H1 (cell line): Measurements from ENCODE around the gene DACT3. TPM values are rescaled to one million over a fixed set of nuclear protein-coding genes. Genes with fewer than 3 reads are reported as not detected.

Experiments
- CTCF ChIA-PET: fragments of 300-600 bp; sonication (Branson Sonifier 250); formaldehyde crosslinking; loops from one replicate; lab custom pipeline; 2021; ENCODE audit not compliant: partially characterized antibody; lab: Charles Lee
- POLR2A ChIA-PET: fragments of 300-600 bp; sonication (Branson Sonifier 250); formaldehyde crosslinking; loops from one replicate; lab custom pipeline; 2021; ENCODE audit warnings: inconsistent platforms; ENCODE audit not compliant: partially characterized antibody; lab: Charles Lee
- DNase-seq, 2 experiments: peaks; one replicate each; pipeline versions ENCODE4 v3.0.0 to v3.0.0-alpha.2; 2010 to 2022; ENCODE audit warnings: low spot score in 2 of 2, low read depth in 1 of 2, mixed read lengths in 1 of 2
- FAIRE-seq: peaks from 2 replicates; lab custom pipeline; 2011; peaks lifted over from hg19 to GRCh38; lab: Jason Lieb, UNC
- H2AFZ ChIP-seq: 2 replicates; pipeline ENCODE4 v1.8.1; 2012; ENCODE audit warnings: low read length, inconsistent platforms
- H2AK5ac ChIP-seq: 2 replicates; pipeline ENCODE4 v1.6.1; 2013; ENCODE audit warnings: low read depth, low read length
- H2BK120ac ChIP-seq: replicated peaks from 2 replicates; pipeline ENCODE3; 2013; ENCODE audit warnings: low read depth, low read length, inconsistent platforms
- H2BK12ac ChIP-seq: 2 replicates; pipeline ENCODE4 v1.6.1; 2013; ENCODE audit warnings: low read depth, low read length
- H2BK15ac ChIP-seq: 2 replicates; pipeline ENCODE4 v1.6.1; 2013; ENCODE audit warnings: low read length
- H2BK20ac ChIP-seq: 2 replicates; pipeline ENCODE4 v1.6.1; 2013; ENCODE audit warnings: low read length
- H2BK5ac ChIP-seq: 2 replicates; pipeline ENCODE4 v1.6.1; 2013; ENCODE audit warnings: low read depth, low read length
- H3K14ac ChIP-seq: 2 replicates; pipeline ENCODE4 v1.6.1; 2013; ENCODE audit warnings: inconsistent platforms; ENCODE audit not compliant: insufficient read length
- H3K18ac ChIP-seq: 2 replicates; pipeline ENCODE4 v1.6.1; 2013; ENCODE audit warnings: low read length; ENCODE audit errors: extremely low read depth
- H3K23ac ChIP-seq: 2 replicates; pipeline ENCODE4 v1.6.1; 2013; ENCODE audit warnings: inconsistent platforms; ENCODE audit not compliant: insufficient read length
- H3K23me2 ChIP-seq: 2 replicates; pipeline ENCODE4 v1.6.1; 2013; ENCODE audit warnings: low read depth, low read length
- H3K27ac ChIP-seq: 2 replicates; pipeline ENCODE4 v1.6.1; 2011; ENCODE audit warnings: low read depth, low read length, inconsistent platforms
- H3K27me3 ChIP-seq, 4 experiments: replicated peaks in 1 of 4; 1 replicate in 1 of 4; 2 replicates in 3 of 4; pipeline versions ENCODE4 v1.6.1 to v1.8.1; 2011 to 2013; ENCODE audit warnings: low read length in 3 of 4, mild to moderate bottlenecking in 3 of 4, inconsistent platforms in 2 of 4, mixed read lengths in 2 of 4, moderate library complexity in 1 of 4; ENCODE audit not compliant: control insufficient read depth in 3 of 4, insufficient read depth in 3 of 4; ENCODE audit errors: extremely low read depth in 1 of 4
- H3K36me3 ChIP-seq, 4 experiments: 2 replicates each; pipeline versions ENCODE4 v1.6.1 to v1.8.1; 2011 to 2013; ENCODE audit warnings: mild to moderate bottlenecking in 4 of 4, low read length in 3 of 4, moderate library complexity in 2 of 4, control low read depth in 1 of 4, inconsistent platforms in 1 of 4; ENCODE audit not compliant: insufficient read depth in 4 of 4, control insufficient read depth in 2 of 4
- H3K4ac ChIP-seq: replicated peaks from 2 replicates; pipeline ENCODE3; 2013; ENCODE audit warnings: low read length, low read depth, mixed read lengths, inconsistent platforms; ENCODE audit not compliant: insufficient read length
- H3K4me1 ChIP-seq, 4 experiments: replicated peaks in 1 of 4; 1 replicate in 1 of 4; 2 replicates in 3 of 4; pipeline versions ENCODE4 v1.6.1 to v1.8.1; 2011 to 2013; ENCODE audit warnings: low read length in 3 of 4, inconsistent platforms in 2 of 4, mixed read lengths in 1 of 4; ENCODE audit not compliant: insufficient read depth in 4 of 4, control insufficient read depth in 3 of 4
- H3K4me2 ChIP-seq, 2 experiments: 2 replicates each; pipeline versions ENCODE4 v1.6.1 to v1.8.1; 2011 to 2013; ENCODE audit warnings: low read depth in 2 of 2, low read length in 2 of 2, control low read depth in 1 of 2, inconsistent platforms in 1 of 2, mild to moderate bottlenecking in 1 of 2; ENCODE audit not compliant: insufficient read depth in 1 of 2
- H3K4me3 ChIP-seq, 4 experiments: fragments of 200-600, 300-600 bp in 1 of 4; sonication (generic), shearing (Covaris generic), sonication (Bioruptor Twin) in 1 of 4; 2 replicates each; pipeline versions ENCODE4 v1.5.1 to v1.8.1; 2011 to 2016; ENCODE audit warnings: low read length in 4 of 4, low read depth in 3 of 4, control low read depth in 2 of 4, inconsistent platforms in 2 of 4, mild to moderate bottlenecking in 2 of 4, mixed read lengths in 1 of 4, moderate library complexity in 1 of 4; ENCODE audit not compliant: insufficient read depth in 2 of 4; ENCODE audit errors: extremely low read depth in 1 of 4
- H3K56ac ChIP-seq: replicated peaks from 2 replicates; pipeline ENCODE3; 2013; ENCODE audit warnings: low read depth, mild to moderate bottlenecking, mixed read lengths, low read length, inconsistent platforms; ENCODE audit not compliant: insufficient read length
- H3K79me1 ChIP-seq: 2 replicates; pipeline ENCODE4 v1.6.1; 2013; ENCODE audit warnings: low read depth, low read length, control low read depth
- H3K79me2 ChIP-seq, 2 experiments: 2 replicates each; pipeline versions ENCODE4 v1.6.1 to v1.8.1; 2012 to 2013; ENCODE audit warnings: low read length in 2 of 2, mild to moderate bottlenecking in 2 of 2, inconsistent platforms in 1 of 2; ENCODE audit not compliant: insufficient read depth in 2 of 2, control insufficient read depth in 1 of 2
- H3K9ac ChIP-seq, 4 experiments: replicated peaks in 1 of 4; 1 replicate in 1 of 4; 2 replicates in 3 of 4; pipeline versions ENCODE4 v1.6.1 to v1.8.1; 2011 to 2013; ENCODE audit warnings: low read depth in 3 of 4, low read length in 3 of 4, control low read depth in 2 of 4, mild to moderate bottlenecking in 2 of 4, moderate library complexity in 2 of 4, inconsistent platforms in 1 of 4; ENCODE audit errors: extremely low read depth in 1 of 4
- H3K9me3 ChIP-seq, 2 experiments: 2 replicates each; pipeline versions ENCODE4 v1.6.1 to v1.8.1; 2012 to 2013; ENCODE audit warnings: mild to moderate bottlenecking in 2 of 2, moderate library complexity in 2 of 2, control low read depth in 1 of 2, inconsistent platforms in 1 of 2, low read depth in 1 of 2, low read length in 1 of 2, mixed read lengths in 1 of 2; ENCODE audit not compliant: insufficient read depth in 2 of 2
- H4K20me1 ChIP-seq, 2 experiments: replicated peaks in 1 of 2; 2 replicates each; pipeline versions ENCODE3 to v1.8.1; 2011 to 2013; ENCODE audit warnings: inconsistent platforms in 2 of 2, low read length in 2 of 2, mild to moderate bottlenecking in 1 of 2; ENCODE audit not compliant: insufficient read depth in 2 of 2, control insufficient read depth in 1 of 2
- H4K5ac ChIP-seq: 2 replicates; pipeline ENCODE4 v1.6.1; 2013; ENCODE audit warnings: low read length, low read depth, mixed read lengths, inconsistent platforms; ENCODE audit not compliant: insufficient read length
- H4K8ac ChIP-seq: 2 replicates; pipeline ENCODE4 v1.8.0; 2013; ENCODE audit warnings: mild to moderate bottlenecking, moderate library complexity, low read length, inconsistent platforms; ENCODE audit not compliant: insufficient read depth; ENCODE audit errors: extremely low read depth
- H4K91ac ChIP-seq: replicated peaks from 2 replicates; pipeline ENCODE3; 2013; ENCODE audit warnings: low read length, mixed read lengths, inconsistent platforms; ENCODE audit not compliant: insufficient read length
- ATF2 ChIP-seq: IDR thresholded peaks from 2 replicates; pipeline ENCODE4 v1.6.1; 2012; ENCODE audit warnings: low read length, inconsistent platforms
- BCL11A ChIP-seq, 2 experiments: IDR thresholded peaks; one replicate each; pipeline ENCODE4 v1.6.1; 2011; ENCODE audit warnings: low read depth in 2 of 2, low read length in 2 of 2, mild to moderate bottlenecking in 2 of 2
- JUN ChIP-seq: IDR thresholded peaks from 2 replicates; pipeline ENCODE4 v1.6.1; 2011; ENCODE audit warnings: low read depth, mild to moderate bottlenecking, improper control_type of control experiment, low read length
- KDM4A ChIP-seq: IDR thresholded peaks from one replicate; pipeline ENCODE4 v1.7.1; 2012; ENCODE audit warnings: low read depth, mild to moderate bottlenecking, moderate library complexity, low read length, inconsistent platforms; ENCODE audit not compliant: severe bottlenecking
- PHF8 ChIP-seq: fragments of 200-600 bp; sonication (generic); conservative IDR thresholded peaks from 2 replicates; pipeline ENCODE4 v1.7.1; 2012; ENCODE audit warnings: low read depth, mild to moderate bottlenecking, inconsistent platforms, low read length, moderate library complexity
- SP2 ChIP-seq: IDR thresholded peaks from 2 replicates; pipeline ENCODE4 v1.6.1; 2012; ENCODE audit warnings: mild to moderate bottlenecking, low read length, inconsistent platforms
- SP4 ChIP-seq: IDR thresholded peaks from 2 replicates; pipeline ENCODE4 v1.6.1; 2012; ENCODE audit warnings: low read length, inconsistent platforms
- TAF1 ChIP-seq: IDR thresholded peaks from 2 replicates; pipeline ENCODE4 v1.6.1; 2011; ENCODE audit warnings: mild to moderate bottlenecking, low read depth, low read length
- TCF12 ChIP-seq: IDR thresholded peaks from 2 replicates; pipeline ENCODE4 v1.6.1; 2011; ENCODE audit warnings: low read depth, mild to moderate bottlenecking, low read length
- YY1 ChIP-seq: IDR thresholded peaks from 2 replicates; pipeline ENCODE4 v1.6.1; 2011; ENCODE audit warnings: low read depth, mild to moderate bottlenecking, low read length
- WGBS, 2 experiments: shearing (Covaris generic) in 1 of 2; methylation state at CpG; one replicate each; pipeline versions ENCODE4 v1.1.6 to v1.1.7; 2013 to 2015; ENCODE audit warnings: low lambda C conversion rate in 2 of 2, mixed read lengths in 2 of 2, inconsistent platforms in 1 of 2, low coverage in 1 of 2, missing lambda C conversion rate in 1 of 2; ENCODE audit not compliant: insufficient replicate concordance in 2 of 2, insufficient coverage in 1 of 2, insufficient read length in 1 of 2; ENCODE audit errors: extremely low coverage in 1 of 2, missing lambda C conversion rate in 1 of 2; 5-methylcytosine and 5-hydroxymethylcytosine counted together
- polyA plus RNA-seq, 7 experiments: library from polyadenylated mRNA; depleted of rRNA in 3 of 7; stranded (reverse) in 5 of 7; unstranded in 2 of 7; fragments of >200 nt in 5 of 7; fragments of 200-250 nt in 2 of 7; gene quantifications; 1 replicate in 5 of 7; 2 replicates in 1 of 7; 4 replicates in 1 of 7; pipeline versions ENCODE4 v1.2.1 to v1.2.3, GENCODE V29; 2011 to 2013; ENCODE audit warnings: missing spikeins in 2 of 7, mixed read lengths in 2 of 7
- total RNA-seq: library from RNA; stranded (reverse); fragmentation: NEBNext Ultra II Directional; extraction: Animal tissue kit (Norgen Biotek cat#: 25700); gene quantifications from 2 replicates; pipeline ENCODE4 v1.2.1, GENCODE V29; 2021

Gene DACT3
- total and polyA plus RNA-seq, 2 of the 8 experiments (the other 6 are each of a cell fraction or from before 2014, with no cell fraction given): 1.8 to 2.0 TPM

- Histone ChIP-seq H2BK12ac (no peak overlapping the region), H4K5ac (no peak overlapping the region), H3K9ac (no peak overlapping the region), H3K79me2 (no peaks in the 10 kb centered on the region), H3K9me3 (no peaks in the 10 kb centered on the region), H3K18ac (peak overlapping the region; percentile 48; the same call in 1 of the 2 replicates), H3K14ac (no peak overlapping the region), H3K4ac (no peak overlapping the region), H2BK20ac (no peak overlapping the region), H2BK5ac (no peak overlapping the region), H3K27ac (no peak overlapping the region), H3K4me1 (peaks cover 0 to 25% (median 16%) of the 10 kb centered on the region in 4 experiments; a peak in 6 of 7 replicates), H2BK15ac (no peak overlapping the region), H2AK5ac (no peak overlapping the region), H4K20me1 (peaks cover 0 to 11% of the 10 kb centered on the region in 2 experiments), H3K4me3 (peak overlapping the region; percentile 47 to 97 (median 58)), H4K91ac (no peak overlapping the region), H3K27me3 (peaks cover 5 to 50% (median 42%) of the 10 kb centered on the region in 4 experiments), H2AFZ (no peak overlapping the region), H2BK120ac (no peak overlapping the region), H3K56ac (no peak overlapping the region), H3K23ac (no peak overlapping the region), H3K23me2 (peaks cover 23% of the 10 kb centered on the region), H3K36me3 (no peaks in the 10 kb centered on the region), H3K79me1 (no peaks in the 10 kb centered on the region; the same call in 1 of the 2 replicates), H3K4me2 (peak overlapping the region; percentile 82 to 87), H4K8ac (no peak overlapping the region)
- WGBS, 2 experiments: 11% methylated on average over 8 of the region's 23 CpGs; no CpG with 5 or more reads in 1 of the 2 experiments
- ChIA-PET POLR2A (interaction anchor here (1.3 to 1.4 kb wide), 2 partner anchors 24 to 25 kb away, joined by 3 to 4 read pairs; no protein-coding TSS in a partner anchor), CTCF (interaction anchor here (0.6 to 15.3 kb wide), 3 partner anchors 18 to 367 kb away, joined by 6 to 309 read pairs (median 56); partner anchors contain the start of gene DACT3)
- DNase-seq: no peak
- FAIRE-seq: no peak
- no peak for TF ChIP-seq SP2
- TF ChIP-seq JUN: no peak
- no peak for TF ChIP-seq TAF1
- TF ChIP-seq BCL11A (IDR thresholded peaks at IDR 0.05; ENCODE audit: low read depth in 2 of 2, low read length in 2 of 2): no peak
- TF ChIP-seq SP4: no peak
- 0 out of 2 replicates have a peak, but pooled peaks have one; percentile 11 for TF ChIP-seq YY1
- no peak for TF ChIP-seq TCF12
- TF ChIP-seq ATF2: no peak
- TF ChIP-seq PHF8: 0 out of 2 replicates have a peak, but pooled peaks have one; percentile 33
- TF ChIP-seq KDM4A: peak; percentile 48
Measured at GRCh38 chr19:46634656-46635218, 26.2 kb downstream of the DACT3 start.
